Stimulated activated CD4-positive, alpha-beta T cell treated with anti-CD3 and anti-CD28 coated beads, Interleukin-1b, Interleukin-23, amount 100 ng/mL, for 48 hours (primary cell): ENCODE results near the gene CEP170B.
"Not testable (repeated sequence)": the region's sequence is repeated elsewhere in the genome, so short reads cannot be mapped to it uniquely, and the experiment has no call there.

Experiments
- DNase-seq: peaks from one replicate; pipeline ENCODE4 v3.0.0-alpha.2; 2020

The CEP170B gene

DNA sequence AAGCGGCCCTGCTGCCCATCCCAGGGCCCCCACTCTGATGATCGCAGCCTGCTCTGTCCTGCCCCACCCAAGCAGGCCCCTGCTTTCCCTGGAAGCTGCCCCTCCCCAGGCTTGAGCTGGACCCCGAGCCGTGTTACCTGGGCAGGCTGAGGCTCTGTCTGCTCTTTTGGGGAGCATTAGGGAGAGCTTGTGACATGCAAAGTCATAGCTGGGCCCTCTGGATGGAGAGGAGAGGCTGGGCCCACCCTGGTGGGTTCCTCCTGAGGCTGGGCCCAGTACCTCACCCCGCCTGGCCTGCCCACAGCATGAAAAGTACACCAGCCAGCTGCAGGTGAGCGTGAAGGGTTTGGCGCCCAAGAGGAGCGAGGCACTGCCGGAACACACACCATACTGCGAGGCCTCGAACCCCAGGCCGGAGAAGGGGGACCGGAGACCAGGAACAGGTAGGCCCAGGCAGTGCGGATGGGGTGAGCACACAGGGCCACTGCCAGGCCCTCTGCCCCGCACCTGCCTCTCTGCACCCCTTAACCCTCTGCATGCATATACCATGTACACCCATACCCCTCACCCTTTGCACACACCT lies 15.0 kb downstream of the CEP170B start:
- DNase-seq: no peak

DNA sequence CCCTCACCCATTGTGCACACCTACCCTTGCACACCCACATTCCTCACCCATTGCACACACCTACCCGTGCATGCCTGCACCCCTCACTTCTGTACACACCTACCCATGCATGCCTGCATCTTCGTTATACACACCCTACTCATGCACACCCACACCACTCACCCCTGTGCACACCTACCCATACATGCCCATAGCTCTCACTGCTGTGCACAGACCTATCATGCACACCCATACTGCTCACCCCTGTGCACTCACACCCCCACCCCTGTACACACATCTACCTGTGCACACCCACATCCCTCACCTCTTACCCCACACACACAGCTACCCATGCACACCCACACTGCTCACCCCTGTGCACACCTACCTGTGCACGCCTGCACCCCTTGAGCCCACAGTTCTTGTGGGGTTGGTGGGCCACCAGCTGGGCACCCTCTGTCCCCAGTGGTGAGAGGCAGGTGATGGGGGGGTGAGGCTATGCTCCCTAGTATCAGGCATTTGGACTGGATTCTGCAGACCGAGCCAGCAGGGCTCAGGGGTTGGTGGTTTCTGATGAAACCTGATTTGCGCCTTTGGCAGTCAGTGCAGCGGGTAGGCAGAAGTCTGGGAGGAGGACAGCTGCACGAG lies 15.6 kb downstream of the CEP170B start:
- DNase-seq: no peak

DNA sequence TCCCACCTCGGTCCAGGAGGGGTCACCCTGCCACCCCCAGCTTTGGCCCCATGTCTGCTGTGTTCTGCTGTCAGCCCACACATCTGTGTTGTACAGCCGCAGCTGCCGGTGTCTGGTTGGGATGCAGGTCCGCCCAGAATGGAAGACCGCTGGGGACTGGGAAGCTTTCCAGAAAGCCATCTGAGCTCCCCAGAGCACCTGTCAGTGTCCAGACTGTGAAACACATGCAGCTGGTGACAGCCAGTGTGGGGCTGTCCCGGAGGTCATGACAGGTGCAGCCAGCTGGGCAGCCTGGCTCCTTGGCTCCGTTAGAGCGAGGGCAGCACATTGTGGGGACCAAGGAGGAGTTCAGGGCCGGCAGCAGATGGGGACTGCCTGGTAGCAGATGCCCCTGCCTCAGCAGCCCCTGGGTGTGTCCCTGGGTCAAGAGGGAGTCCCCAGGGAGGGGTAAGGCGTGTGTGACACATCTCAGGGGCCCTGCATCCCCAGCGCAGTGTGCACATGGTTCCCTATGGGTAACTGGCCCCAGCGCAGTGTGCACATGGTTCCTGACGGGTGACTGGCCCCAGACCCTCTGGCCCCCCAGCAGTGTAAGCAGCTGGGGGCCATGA lies 16.4 kb downstream of the CEP170B start:
- DNase-seq: no peak

DNA sequence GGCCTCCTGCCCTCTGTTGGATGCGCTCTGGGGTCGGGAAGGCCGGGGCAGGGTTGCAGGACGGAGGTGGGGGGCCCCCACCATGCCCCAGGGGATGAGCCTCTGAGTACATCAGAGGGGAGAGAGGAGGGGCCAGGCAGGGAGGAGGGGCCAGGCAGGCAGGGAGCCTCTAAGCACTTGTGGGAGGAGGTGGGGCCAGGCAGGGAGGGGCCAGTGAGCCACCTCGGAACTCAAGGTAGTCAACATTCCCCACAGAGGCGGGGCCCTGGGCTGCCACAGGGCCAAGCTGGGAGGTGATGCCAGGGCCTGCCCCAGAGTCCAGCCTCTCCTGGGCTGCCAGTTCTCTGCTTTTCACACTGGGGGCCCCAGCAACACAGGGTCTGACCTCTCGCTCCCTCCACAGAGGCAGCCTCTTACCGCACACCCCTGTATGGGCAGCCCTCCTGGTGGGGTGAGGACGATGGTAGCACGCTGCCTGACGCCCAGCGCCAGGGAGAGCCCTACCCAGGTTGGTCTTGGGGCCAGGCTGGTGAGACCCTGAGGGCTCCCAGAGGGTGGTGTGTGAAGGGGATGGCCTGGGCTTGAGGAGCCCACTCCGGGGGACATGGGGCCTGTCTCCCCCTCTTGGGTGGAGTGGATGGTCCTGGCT lies 17.4 kb downstream of the CEP170B start:
- DNase-seq: no peak

DNA sequence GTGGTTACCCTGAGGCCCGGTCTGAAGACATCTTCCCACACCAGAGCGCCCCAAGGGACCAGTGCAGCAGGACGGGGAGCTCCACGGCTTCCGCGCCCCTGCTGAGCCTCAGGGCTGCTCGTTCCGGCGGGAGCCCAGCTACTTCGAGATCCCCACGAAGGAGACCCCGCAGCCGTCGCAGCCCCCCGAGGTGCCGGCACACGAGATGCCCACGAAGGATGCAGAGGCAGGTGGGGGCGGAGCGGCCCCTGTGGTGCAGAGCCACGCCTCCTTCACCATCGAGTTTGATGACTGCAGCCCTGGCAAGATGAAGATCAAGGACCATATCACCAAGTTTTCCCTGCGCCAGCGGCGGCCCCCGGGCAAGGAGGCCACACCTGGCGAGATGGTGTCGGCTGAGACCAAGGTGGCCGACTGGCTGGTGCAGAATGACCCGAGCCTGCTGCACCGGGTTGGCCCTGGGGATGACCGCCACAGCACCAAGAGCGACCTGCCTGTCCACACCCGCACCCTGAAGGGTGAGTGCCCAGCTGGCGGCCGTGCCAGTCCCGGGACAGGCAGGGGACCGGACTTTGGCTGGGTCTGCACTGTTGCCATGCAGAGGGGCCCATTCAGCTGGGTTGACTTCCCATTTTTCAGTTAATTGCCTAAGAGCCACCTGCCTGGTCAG lies 18.1 kb downstream of the CEP170B start:
- DNase-seq: no peak

DNA sequence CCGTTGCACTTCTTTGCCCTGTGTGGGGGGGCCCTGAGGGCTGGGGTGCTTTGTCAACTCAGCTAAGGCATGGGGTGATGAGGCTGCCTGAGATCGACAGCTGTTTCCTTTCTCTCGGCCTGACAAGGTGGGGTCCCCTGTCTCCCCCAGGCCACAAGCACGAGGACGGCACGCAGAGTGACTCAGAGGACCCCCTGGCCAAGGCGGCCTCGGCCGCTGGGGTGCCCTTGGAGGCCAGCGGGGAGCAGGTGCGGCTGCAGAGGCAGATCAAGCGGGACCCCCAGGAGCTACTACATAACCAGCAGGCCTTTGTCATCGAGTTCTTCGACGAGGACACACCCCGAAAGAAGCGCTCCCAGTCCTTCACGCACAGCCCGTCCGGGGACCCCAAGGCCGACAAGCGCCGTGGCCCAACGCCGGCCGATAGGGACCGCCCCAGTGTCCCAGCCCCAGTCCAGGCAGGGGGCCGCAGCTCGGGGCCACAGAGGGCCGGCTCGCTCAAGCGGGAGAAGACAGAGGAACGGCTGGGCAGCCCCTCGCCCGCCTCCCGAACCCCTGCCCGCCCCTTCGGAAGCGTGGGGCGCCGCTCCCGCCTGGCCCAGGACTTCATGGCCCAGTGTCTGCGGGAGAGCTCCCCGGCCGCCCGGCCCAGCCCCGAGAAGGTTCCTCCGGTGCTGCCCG lies 18.8 kb downstream of the CEP170B start:
- DNase-seq: no peak

DNA sequence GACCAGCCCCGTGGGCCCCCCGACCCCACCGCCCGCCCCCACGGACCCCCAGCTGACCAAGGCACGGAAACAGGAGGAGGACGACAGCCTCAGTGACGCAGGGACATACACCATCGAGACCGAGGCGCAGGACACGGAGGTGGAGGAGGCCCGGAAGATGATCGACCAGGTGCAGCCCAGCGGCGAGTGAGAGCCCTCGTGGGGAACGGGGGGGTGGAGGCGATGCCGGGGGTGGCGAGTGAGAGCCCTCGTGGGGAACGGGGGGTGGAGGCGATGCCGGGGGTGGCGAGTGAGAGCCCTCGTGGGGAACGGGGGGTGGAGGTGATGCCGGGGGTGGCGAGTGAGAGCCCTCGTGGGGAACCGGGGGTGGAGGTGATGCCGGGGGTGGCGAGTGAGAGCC lies 19.3 kb downstream of the CEP170B start:
- not testable (repeated sequence) for DNase-seq

DNA sequence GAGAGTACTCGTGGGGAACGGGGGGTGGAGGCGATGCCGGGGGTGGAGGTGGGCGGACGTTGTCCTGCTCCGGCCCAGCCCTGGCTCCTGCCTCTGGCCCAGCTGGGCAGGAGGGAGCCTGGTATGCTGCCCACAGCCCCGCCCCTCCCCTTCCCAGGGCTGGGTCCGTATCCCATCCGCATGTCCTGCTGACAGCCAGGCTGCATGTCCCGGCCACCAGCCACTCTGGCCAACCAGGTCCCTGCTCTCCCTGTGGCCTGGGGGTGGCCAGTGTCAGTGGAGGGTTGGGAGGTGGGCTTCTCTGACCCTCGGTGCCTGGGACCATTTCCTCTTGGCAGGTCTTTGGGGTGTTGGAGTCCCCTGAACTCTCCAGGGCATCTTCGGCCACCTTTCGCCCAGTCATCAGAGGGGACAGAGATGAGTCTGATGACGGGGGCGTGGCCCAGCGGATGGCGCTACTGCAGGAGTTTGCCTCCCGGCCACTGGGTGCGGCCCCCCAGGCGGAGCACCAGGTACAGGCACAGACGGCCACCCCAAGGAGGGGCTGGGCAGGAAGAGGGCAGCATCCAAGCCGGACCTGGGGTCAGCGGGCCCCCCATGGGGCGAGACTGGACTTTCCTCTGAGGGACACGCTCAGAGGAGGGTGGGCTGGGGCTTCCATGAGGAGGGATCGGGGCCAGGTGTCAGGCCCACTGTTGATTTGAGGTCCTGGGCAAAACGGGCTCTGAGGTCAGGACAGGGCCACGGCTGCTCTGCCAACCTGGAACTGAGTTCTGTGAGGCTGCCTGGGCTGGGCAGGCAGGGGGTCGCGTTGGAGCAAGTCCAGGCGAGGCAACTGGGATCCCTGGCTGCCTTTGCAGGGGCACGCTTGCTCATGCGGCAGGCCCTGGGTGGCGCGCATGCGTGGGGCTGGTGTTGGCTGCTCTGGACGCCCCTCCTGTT lies 20.2 kb downstream of the CEP170B start:
- no peak for DNase-seq

DNA sequence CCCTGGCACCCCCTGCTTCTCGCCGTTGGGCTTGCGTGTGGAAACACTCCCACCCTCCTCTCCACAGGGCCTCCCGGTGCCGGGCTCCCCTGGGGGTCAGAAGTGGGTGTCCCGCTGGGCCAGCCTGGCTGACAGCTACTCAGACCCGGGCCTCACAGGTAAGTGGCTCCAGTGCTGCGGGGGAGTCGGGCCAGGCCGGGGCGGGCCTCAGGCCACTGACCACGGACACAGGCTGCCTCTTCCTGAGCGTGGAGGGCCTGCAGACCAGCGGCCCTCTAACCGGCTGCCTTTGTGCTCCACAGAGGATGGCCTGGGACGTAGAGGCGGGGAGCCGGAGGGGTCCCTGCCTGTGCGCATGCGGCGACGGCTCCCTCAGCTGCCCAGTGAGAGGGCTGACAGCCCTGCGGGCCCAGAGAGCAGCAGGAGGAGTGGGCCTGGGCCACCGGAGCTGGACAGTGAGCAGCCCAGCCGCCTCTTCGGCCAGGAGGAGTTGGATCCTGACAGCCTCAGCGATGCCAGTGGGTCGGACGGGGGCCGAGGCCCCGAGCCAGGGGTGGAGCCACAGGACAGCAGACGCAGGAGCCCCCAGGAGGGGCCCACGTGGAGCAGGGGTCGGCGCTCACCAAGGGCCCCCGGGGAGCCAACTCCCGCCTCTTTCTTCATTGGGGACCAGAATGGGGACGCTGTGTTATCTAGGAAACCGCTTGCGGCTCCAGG lies 21.1 kb downstream of the CEP170B start:
- DNase-seq: no peak

DNA sequence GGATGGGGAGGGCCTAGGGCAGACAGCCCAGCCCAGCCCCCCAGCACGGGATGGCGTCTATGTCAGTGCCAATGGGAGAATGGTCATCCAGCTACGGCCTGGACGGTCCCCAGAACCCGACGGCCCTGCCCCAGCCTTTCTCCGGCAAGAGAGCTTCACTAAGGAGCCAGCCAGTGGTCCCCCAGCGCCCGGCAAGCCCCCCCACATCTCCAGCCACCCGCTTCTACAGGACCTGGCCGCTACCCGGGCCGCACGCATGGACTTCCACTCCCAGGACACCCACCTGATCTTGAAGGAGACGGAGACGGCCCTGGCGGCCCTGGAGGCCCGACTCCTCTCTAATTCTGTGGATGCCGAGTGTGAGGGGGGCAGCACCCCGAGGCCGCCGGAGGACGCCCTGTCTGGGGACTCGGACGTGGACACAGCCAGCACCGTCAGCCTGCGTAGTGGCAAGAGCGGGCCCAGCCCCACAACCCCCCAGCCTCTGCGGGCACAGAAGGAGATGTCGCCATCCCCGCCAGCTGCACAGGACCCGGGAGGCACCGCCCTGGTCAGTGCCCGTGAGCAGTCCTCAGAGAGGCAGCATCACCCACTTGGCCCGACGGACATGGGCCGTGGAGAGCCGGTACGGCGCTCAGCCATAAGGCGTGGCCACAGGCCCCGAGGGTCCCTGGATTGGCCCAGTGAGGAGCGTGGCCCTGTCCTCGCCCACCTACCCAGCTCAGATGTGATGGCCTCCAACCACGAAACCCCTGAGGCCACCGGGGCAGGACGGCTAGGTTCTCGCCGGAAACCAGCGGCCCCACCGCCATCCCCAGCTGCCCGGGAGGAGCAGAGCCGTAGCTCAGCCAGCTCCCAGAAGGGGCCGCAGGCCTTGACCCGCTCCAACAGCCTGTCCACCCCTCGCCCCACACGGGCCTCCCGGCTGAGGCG lies 21.9 kb downstream of the CEP170B start:
- DNase-seq: peak; percentile 1

DNA sequence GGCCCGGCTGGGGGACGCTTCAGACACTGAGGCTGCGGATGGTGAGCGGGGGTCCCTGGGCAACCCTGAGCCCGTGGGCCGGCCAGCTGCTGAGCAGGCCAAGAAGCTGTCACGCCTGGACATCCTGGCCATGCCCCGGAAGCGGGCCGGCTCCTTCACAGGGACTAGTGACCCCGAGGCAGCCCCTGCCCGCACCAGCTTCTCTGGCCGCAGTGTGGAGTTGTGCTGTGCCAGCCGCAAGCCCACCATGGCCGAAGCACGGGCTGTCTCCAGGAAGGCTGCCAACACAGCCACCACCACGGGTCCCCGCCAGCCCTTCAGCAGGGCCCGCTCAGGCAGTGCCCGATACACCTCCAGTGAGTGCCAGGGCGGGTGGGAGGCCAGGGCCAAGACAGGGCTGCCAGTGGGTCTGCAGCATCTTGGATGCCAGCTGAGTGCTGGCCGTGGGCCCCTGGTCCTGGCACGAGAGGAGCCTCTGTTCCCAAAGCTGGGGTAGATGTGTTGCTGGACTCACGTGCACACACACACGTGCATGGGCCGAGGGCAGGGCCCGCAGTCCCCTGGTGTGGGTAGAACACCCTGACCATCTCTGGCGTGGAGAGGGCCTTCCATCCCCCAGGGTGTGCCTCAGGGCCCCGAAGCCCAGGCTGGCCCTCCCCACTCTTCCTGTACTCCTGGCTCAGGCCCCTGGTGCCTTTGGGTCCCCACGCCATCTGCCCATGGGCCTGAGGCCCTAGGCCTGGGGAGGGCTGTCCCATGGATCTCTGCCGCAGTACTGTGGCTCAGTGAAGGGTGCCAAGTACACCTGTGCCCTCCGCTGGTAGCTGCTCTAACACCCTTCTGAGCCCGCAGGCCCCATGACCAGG lies 22.8 kb downstream of the CEP170B start:
- DNase-seq: no peak

DNA sequence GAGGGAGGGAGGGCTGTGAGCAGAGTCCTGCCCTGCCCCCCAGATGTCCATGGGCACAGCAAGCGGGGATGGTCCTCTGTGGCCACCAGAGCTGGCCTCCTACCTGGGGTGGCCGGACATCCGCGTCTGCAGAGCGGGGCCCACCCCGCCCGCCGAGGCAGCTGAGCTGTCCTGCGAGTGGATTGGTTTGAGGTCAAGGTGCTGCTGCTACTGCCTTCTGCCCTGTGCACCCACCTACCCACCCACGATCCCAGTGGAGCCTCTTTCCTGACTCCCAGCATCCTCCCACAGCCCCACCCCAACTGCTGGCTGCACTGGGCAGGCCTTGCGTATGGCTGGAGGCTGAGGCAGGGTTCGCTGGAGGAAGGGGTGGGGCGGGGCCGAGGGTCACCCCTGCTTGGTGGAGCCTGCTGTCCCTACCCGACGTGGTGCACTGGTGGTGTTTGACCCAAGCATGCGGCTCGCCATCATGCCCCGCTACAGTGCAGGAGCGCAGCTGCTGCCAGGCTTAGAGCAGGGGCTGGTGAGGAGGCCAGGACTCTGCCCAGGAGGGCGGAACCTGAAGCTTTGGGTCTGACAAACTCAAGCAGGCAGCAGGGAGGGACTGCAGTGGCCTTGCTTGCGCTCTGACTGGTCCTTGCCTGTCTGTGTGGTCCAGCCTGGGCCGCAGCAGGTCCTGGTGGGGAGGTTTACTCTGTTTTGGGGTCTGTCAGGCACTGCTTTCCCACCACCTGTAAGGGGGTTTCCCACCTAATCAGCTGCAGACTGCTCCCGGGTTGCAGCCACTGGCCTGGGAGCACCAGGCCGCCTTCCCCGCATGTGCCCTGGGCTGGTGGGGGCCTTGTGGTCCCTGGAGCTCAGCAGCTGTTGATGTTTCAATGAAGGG lies 23.7 kb downstream of the CEP170B start:
- DNase-seq: peak; percentile 1

DNA sequence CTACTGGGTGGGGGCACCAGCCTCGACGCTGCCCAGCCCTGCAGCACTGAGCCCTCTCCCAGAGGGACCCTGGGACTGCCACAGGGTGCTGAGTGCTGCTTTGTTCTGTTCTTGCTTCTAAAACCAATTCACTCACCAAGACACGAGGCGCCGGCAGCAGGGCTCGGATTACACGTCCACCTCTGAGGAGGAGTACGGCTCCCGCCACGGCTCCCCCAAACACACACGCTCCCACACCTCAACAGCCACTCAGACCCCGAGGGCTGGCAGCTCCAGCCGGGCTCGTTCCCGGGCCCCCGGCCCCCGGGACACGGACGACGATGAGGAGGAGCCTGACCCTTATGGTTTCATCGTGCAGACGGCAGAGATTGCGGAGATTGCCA lies 24.3 kb downstream of the CEP170B start:
- DNase-seq: peak; percentile 1

DNA sequence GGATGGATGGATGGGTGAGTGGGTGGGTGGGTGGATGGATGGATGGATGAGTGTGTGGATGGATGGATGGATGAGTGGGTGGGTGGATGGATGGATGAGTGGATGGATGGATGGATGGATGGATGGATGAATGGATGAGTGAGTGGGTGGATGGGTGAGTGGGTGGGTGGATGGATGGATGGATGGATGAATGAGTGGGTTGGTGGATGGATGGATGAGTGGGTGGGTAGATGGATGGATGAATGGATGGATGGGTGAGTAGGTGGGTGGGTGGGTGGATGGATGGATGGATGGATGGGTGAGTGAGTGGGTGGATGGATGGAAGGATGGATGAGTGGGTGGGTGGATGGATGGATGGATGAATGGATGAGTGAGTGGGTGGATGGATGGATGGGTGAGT lies 25.2 kb downstream of the CEP170B start:
- not testable (repeated sequence) for DNase-seq

DNA sequence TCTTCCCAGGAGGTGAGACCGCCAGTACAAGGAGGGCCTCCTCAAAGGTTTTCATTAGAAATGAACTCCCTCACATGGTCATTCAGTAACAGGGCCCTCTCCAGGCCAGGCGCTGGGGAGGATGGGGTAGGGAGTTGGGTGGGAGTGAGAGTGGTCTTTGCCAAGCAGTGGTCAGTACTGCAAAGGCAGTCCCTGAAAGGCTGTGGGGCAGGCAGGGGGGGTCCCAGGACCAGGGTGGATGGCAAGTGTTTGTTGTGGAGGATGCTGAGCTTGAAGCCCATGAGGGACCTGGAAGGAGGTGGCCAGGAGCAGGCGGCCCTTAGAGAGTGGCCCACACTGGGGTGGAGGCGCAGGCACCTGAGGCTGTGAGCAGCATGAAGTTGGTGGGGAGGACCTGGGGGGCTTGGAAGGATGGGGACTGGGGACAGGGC lies 26.1 kb downstream of the CEP170B start:
- no peak for DNase-seq

DNA sequence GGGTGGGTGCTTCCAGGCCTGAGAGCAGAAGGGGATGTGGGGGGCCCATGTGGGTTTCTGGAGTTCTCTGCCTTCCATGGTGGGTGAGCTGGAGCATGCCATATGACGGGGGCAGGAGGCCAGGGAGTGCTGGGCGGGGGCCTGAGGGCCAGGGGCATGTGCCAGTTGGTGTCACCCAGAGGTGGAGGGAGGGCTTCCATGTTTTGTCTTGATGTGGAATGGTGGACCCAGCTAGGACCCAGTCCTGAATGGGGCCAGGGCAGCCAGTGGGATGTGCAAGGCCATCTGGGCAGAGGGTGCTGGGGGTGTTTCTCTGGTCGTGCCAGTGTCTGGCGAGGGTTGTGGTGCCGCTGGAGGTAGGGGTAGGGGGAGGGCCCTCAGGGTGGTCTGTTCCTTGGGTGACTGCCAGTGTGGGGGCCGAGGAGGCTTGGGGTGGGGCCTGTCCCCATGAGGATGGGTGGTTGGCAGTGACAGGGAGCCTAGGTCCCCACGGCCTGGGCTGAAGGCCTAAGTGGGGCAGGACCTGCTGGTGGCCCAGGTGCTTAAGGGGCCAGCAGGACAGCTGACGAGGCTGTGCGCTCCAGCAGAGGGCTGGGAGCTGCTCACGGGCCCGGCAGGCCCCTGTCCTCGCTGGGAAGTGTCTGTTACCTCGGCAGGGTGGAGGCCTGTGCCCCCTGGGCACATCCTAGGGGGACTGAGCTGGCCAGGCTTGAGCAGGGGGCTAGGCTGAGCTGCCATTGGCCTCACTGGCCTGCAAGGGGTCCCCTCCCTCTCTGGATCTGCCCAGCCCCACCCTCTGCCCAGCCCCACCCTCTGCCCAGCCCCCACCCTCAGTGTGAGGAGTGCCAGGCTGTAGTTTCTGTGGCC lies 26.8 kb downstream of the CEP170B start:
- no peak for DNase-seq
